H9 (cell line): ENCODE data around the gene CPNE8. TPM values are rescaled to one million over a fixed set of nuclear protein-coding genes. Genes with fewer than 3 reads are reported as not detected.

Experiments used
- DNase-seq: peaks from one replicate; pipeline ENCODE4 v3.0.0-alpha.2; 2017
- H2AFZ ChIP-seq: one replicate; pipeline ENCODE4 v1.6.1; 2013; ENCODE audit warnings: mild to moderate bottlenecking, low read length, control low read depth, moderate library complexity
- H2AK5ac ChIP-seq: 2 replicates; pipeline ENCODE4 v1.6.1; 2013; ENCODE audit warnings: low read length, control low read depth, mixed read lengths; ENCODE audit not compliant: insufficient read length
- H2BK120ac ChIP-seq: one replicate; pipeline ENCODE4 v1.6.1; 2013; ENCODE audit warnings: low read depth, mild to moderate bottlenecking, low read length, control low read depth, inconsistent platforms; ENCODE audit not compliant: poor library complexity, severe bottlenecking
- H2BK12ac ChIP-seq: 2 replicates; pipeline ENCODE4 v1.6.1; 2013; ENCODE audit warnings: low read length, control low read depth, mixed read lengths, low read depth; ENCODE audit not compliant: insufficient read length
- H2BK15ac ChIP-seq: 2 replicates; pipeline ENCODE4 v1.6.1; 2013; ENCODE audit warnings: low read depth, low read length, control low read depth
- H2BK20ac ChIP-seq: one replicate; pipeline ENCODE4 v1.6.1; 2013; ENCODE audit warnings: low read depth, mild to moderate bottlenecking, low read length, control low read depth, inconsistent platforms; ENCODE audit not compliant: poor library complexity, severe bottlenecking
- H2BK5ac ChIP-seq: 2 replicates; pipeline ENCODE4 v1.6.1; 2013; ENCODE audit warnings: low read length, control low read depth, mixed read lengths; ENCODE audit not compliant: insufficient read length
- H3K14ac ChIP-seq: 2 replicates; pipeline ENCODE4 v1.6.1; 2013; ENCODE audit warnings: low read length, control low read depth; ENCODE audit not compliant: insufficient read depth
- H3K18ac ChIP-seq: 2 replicates; pipeline ENCODE4 v1.6.1; 2013; ENCODE audit warnings: low read depth, mild to moderate bottlenecking, mixed read lengths, low read length, control low read depth; ENCODE audit not compliant: insufficient read length
- H3K23ac ChIP-seq: 2 replicates; pipeline ENCODE4 v1.6.1; 2013; ENCODE audit warnings: low read length, control low read depth, mixed read lengths, low read depth; ENCODE audit not compliant: insufficient read length
- H3K23me2 ChIP-seq: 2 replicates; pipeline ENCODE4 v1.6.1; 2013; ENCODE audit warnings: low read depth, mild to moderate bottlenecking, mixed read lengths, low read length, control low read depth; ENCODE audit not compliant: insufficient read length, poor library complexity, severe bottlenecking
- H3K27ac ChIP-seq: 2 replicates; pipeline ENCODE4 v1.5.1; 2013; ENCODE audit warnings: low read length, control low read depth, mixed read lengths, low read depth; ENCODE audit not compliant: insufficient read length
- H3K27me3 ChIP-seq: 2 replicates; pipeline ENCODE4 v1.6.1; 2013; ENCODE audit warnings: low read length, control low read depth, inconsistent platforms; ENCODE audit not compliant: insufficient read depth
- H3K4ac ChIP-seq: 2 replicates; pipeline ENCODE4 v1.6.1; 2013; ENCODE audit warnings: low read depth, mild to moderate bottlenecking, control low read depth, inconsistent platforms, low read length, moderate library complexity
- H3K4me1 ChIP-seq: 2 replicates; pipeline ENCODE4 v1.6.1; 2013; ENCODE audit warnings: low read length, control low read depth, inconsistent platforms; ENCODE audit not compliant: insufficient read depth
- H3K4me2 ChIP-seq: 2 replicates; pipeline ENCODE4 v1.6.1; 2013; ENCODE audit warnings: low read length, control low read depth, mixed read lengths; ENCODE audit not compliant: insufficient read length, insufficient read depth
- H3K56ac ChIP-seq: 2 replicates; pipeline ENCODE4 v1.6.1; 2013; ENCODE audit warnings: low read depth, mild to moderate bottlenecking, mixed read lengths, low read length, control low read depth; ENCODE audit not compliant: insufficient read length
- H3K79me1 ChIP-seq: 2 replicates; pipeline ENCODE4 v1.6.1; 2013; ENCODE audit warnings: low read depth, mild to moderate bottlenecking, moderate library complexity, low read length, control low read depth, inconsistent platforms; ENCODE audit not compliant: insufficient read depth, poor library complexity, severe bottlenecking
- H3K79me2 ChIP-seq: 2 replicates; pipeline ENCODE4 v1.6.1; 2013; ENCODE audit warnings: low read length, control low read depth, inconsistent platforms; ENCODE audit not compliant: insufficient read depth
- H3K9ac ChIP-seq: 2 replicates; pipeline ENCODE4 v1.6.1; 2013; ENCODE audit warnings: low read length, control low read depth, mixed read lengths; ENCODE audit not compliant: insufficient read length; ENCODE audit errors: extremely low read depth
- H3K9me3 ChIP-seq: one replicate; pipeline ENCODE4 v1.6.1; 2013; ENCODE audit warnings: low read depth, low read length, inconsistent platforms; ENCODE audit not compliant: control insufficient read depth
- H3T11ph ChIP-seq: one replicate; pipeline ENCODE4 v1.6.1; 2013; ENCODE audit warnings: mild to moderate bottlenecking, low read length, control low read depth, inconsistent platforms
- H4K20me1 ChIP-seq: one replicate; pipeline ENCODE4 v1.6.1; 2013; ENCODE audit not compliant: control insufficient read depth, insufficient read length, insufficient read depth
- H4K5ac ChIP-seq: 2 replicates; pipeline ENCODE4 v1.6.1; 2013; ENCODE audit warnings: low read depth, mild to moderate bottlenecking, mixed read lengths, low read length, control low read depth; ENCODE audit not compliant: insufficient read length
- H4K8ac ChIP-seq: replicated peaks from 2 replicates; pipeline ENCODE4 v1.6.1; 2013; ENCODE audit warnings: low read length, control low read depth, mixed read lengths, low read depth; ENCODE audit not compliant: insufficient read length
- H4K91ac ChIP-seq: 2 replicates; pipeline ENCODE4 v1.6.1; 2013; ENCODE audit warnings: low read depth, mild to moderate bottlenecking, moderate library complexity, mixed read lengths, low read length, control low read depth; ENCODE audit not compliant: insufficient read length
- H3K27ac Mint-ChIP-seq, 3 experiments: 2 replicates in 2 of 3; 3 replicates in 1 of 3; pipeline ENCODE4 v1.8.0; 2020 to 2021; ENCODE audit warnings: mixed read lengths in 3 of 3, mild to moderate bottlenecking in 1 of 3, moderate library complexity in 1 of 3
- H3K27me3 Mint-ChIP-seq: 2 replicates; pipeline ENCODE4 v1.8.0; 2021; ENCODE audit warnings: low read depth, mild to moderate bottlenecking, moderate library complexity, mixed read lengths
- H3K36me3 Mint-ChIP-seq, 3 experiments: 2 replicates in 2 of 3; 3 replicates in 1 of 3; pipeline ENCODE4 v1.8.0; 2020 to 2021; ENCODE audit warnings: low read depth in 3 of 3, mixed read lengths in 3 of 3; ENCODE audit not compliant: insufficient read depth in 1 of 3
- H3K4me1 Mint-ChIP-seq, 2 experiments: 2 replicates each; pipeline ENCODE4 v1.8.0; 2020; ENCODE audit warnings: mixed read lengths in 2 of 2
- H3K4me3 Mint-ChIP-seq, 2 experiments: 2 replicates in 1 of 2; 3 replicates in 1 of 2; pipeline ENCODE4 v1.8.0; 2020 to 2021; ENCODE audit warnings: mild to moderate bottlenecking in 2 of 2, mixed read lengths in 2 of 2, moderate library complexity in 1 of 2
- H3K9me3 Mint-ChIP-seq, 2 experiments: 2 replicates in 1 of 2; 3 replicates in 1 of 2; pipeline ENCODE4 v1.8.0; 2020; ENCODE audit warnings: mild to moderate bottlenecking in 2 of 2, mixed read lengths in 2 of 2, moderate library complexity in 1 of 2
- WGBS: extraction: QIAGEN DNeasy Blood & Tissue Kit; methylation state at CpG from one replicate; pipeline ENCODE4 v1.1.7; 2013; ENCODE audit warnings: missing lambda C conversion rate, low lambda C conversion rate, mixed read lengths; ENCODE audit not compliant: insufficient read length; ENCODE audit errors: extremely low coverage; 5-methylcytosine and 5-hydroxymethylcytosine counted together
- total RNA-seq: library from RNA; stranded (reverse); gene quantifications from 2 replicates; pipeline ENCODE4 v1.2.1, GENCODE V29; 2021
- TF ChIP-seq, protein P1 (sequence below): fragments of 200-600 bp; sonication (generic); conservative IDR thresholded peaks from 3 replicates; pipeline ENCODE4 v1.8.0; 2021; ENCODE audit warnings: antibody characterized with exemption, mild to moderate bottlenecking

Gene CPNE8
- total RNA-seq, 1 experiment from 2014 or later, result 1.9 TPM

DNA sequence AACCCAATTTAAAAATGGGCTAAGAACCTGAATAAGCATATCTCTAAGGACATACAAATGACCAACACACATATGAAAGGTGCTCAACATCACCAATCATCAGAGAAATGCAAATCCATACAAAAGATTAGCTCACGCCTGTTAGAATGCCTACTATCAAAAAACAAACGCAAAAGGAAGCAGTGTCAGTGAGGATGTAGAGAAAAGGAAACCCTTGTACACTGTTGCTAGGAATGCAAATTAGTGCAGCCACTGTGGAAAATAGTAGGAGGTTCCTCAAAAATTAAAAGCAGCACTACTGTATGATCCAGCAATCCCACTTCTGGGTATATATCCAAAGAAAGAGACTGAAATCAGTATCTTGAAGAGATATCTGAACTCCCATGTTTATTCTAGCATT lies 133.0 kb downstream of the CPNE8 start:
- H3K4me1 Mint-ChIP-seq, result peaks cover 6 to 11% of the 10 kb centered on the region in 2 experiments; a peak in 3 of 4 replicates
- WGBS, result no CpG with 5 or more reads among the region's 2 CpGs
- H2BK120ac ChIP-seq, result no peak overlapping the region

More for the DNA sequence above, 133.0 kb downstream of the CPNE8 start:
- H3T11ph ChIP-seq, result no peak overlapping the region
- no peak overlapping the region for H2BK20ac ChIP-seq
- no peak overlapping the region for H4K91ac ChIP-seq
- H3K27ac ChIP-seq, result no peak overlapping the region
- H3K27me3 ChIP-seq, result no peaks in the 10 kb centered on the region
- no peak for DNase-seq
- H3K56ac ChIP-seq, result no peak overlapping the region
- H3K79me2 ChIP-seq, result no peaks in the 10 kb centered on the region
- no peak overlapping the region for H3K18ac ChIP-seq
- H2BK12ac ChIP-seq, result no peak overlapping the region
- no peaks in the 10 kb centered on the region for H3K79me1 ChIP-seq
- no peak overlapping the region for H3K4me2 ChIP-seq
- no peaks in the 10 kb centered on the region for H3K23me2 ChIP-seq
- no peak overlapping the region for H2AK5ac ChIP-seq
- no peak overlapping the region for H2BK15ac ChIP-seq
- H4K5ac ChIP-seq, result no peak overlapping the region
- no peak overlapping the region for H2BK5ac ChIP-seq
- no peaks in the 10 kb centered on the region for H3K9me3 ChIP-seq
- no peak overlapping the region for H2AFZ ChIP-seq
- H3K4ac ChIP-seq, result no peak overlapping the region
- H3K9ac ChIP-seq, result no peak overlapping the region
- no peaks in the 10 kb centered on the region for H4K20me1 ChIP-seq
- Mint-ChIP-seq H3K36me3 (no peaks in the 10 kb centered on the region; a peak in 1 of 7 replicates), H3K27ac (no peak overlapping the region), H3K4me3 (no peak overlapping the region), H3K9me3 (no peaks in the 10 kb centered on the region), H3K27me3 (no peaks in the 10 kb centered on the region)
- no peak overlapping the region for H4K8ac ChIP-seq
- TF ChIP-seq, protein P1, sequence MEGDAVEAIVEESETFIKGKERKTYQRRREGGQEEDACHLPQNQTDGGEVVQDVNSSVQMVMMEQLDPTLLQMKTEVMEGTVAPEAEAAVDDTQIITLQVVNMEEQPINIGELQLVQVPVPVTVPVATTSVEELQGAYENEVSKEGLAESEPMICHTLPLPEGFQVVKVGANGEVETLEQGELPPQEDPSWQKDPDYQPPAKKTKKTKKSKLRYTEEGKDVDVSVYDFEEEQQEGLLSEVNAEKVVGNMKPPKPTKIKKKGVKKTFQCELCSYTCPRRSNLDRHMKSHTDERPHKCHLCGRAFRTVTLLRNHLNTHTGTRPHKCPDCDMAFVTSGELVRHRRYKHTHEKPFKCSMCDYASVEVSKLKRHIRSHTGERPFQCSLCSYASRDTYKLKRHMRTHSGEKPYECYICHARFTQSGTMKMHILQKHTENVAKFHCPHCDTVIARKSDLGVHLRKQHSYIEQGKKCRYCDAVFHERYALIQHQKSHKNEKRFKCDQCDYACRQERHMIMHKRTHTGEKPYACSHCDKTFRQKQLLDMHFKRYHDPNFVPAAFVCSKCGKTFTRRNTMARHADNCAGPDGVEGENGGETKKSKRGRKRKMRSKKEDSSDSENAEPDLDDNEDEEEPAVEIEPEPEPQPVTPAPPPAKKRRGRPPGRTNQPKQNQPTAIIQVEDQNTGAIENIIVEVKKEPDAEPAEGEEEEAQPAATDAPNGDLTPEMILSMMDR, result no peak
- H3K4me1 ChIP-seq, result no peaks in the 10 kb centered on the region
- no peak overlapping the region for H3K14ac ChIP-seq
- H3K23ac ChIP-seq, result no peak overlapping the region
